ENCODE measurements around the gene LLPH.

Gene LLPH

GRCh38 chr12:66142826-66143225, 12.3 kb upstream of the LLPH start:
- DNase-seq (ENCODE audit: low read depth in 2 of 2), result no peak

GRCh38 chr12:66141299-66141698, 10.7 kb upstream of the LLPH start:
- DNase-seq (ENCODE audit: low read depth in 2 of 2), result no peak

GRCh38 chr12:66140731-66141130, 10.2 kb upstream of the LLPH start:
- DNase-seq (ENCODE audit: low read depth in 2 of 2), result no peak

GRCh38 chr12:66139328-66139727, 8.8 kb upstream of the LLPH start:
- DNase-seq (ENCODE audit: low read depth in 2 of 2), result no peak

GRCh38 chr12:66137937-66138336, 7.4 kb upstream of the LLPH start:
- no peak for DNase-seq (ENCODE audit: low read depth in 2 of 2)

GRCh38 chr12:66132408-66132807, 1.9 kb upstream of the LLPH start:
- DNase-seq (ENCODE audit: low read depth in 2 of 2), result peak; percentile 59 to 62

- DNase-seq (ENCODE audit: low read depth in 2 of 2), result no peak
Measured at GRCh38 chr12:66131067-66131688, 628 bp upstream of the LLPH start.

- no peak for DNase-seq (ENCODE audit: low read depth in 2 of 2)
Measured at GRCh38 chr12:66129934-66130266, 650 bp downstream of the LLPH start.

GRCh38 chr12:66127650-66128049, 2.9 kb downstream of the LLPH start:
- no peak for DNase-seq (ENCODE audit: low read depth in 2 of 2)

- DNase-seq (ENCODE audit: low read depth in 2 of 2), result no peak
Measured at GRCh38 chr12:66120477-66120876, 10.1 kb downstream of the LLPH start.

- DNase-seq (ENCODE audit: low read depth in 2 of 2), result no peak
Measured at GRCh38 chr12:66119870-66120241, 10.7 kb downstream of the LLPH start.

- no peak for DNase-seq (ENCODE audit: low read depth in 2 of 2)
Measured at GRCh38 chr12:66119229-66119869, 11.2 kb downstream of the LLPH start.

GRCh38 chr12:66118240-66118891, 12.2 kb downstream of the LLPH start:
- DNase-seq (ENCODE audit: low read depth in 2 of 2), result no peak

GRCh38 chr12:66117242-66117641, 13.3 kb downstream of the LLPH start:
- no peak for DNase-seq (ENCODE audit: low read depth in 2 of 2)

GRCh38 chr12:66115071-66115600, 15.4 kb downstream of the LLPH start:
- DNase-seq (ENCODE audit: low read depth in 2 of 2), result no peak

GRCh38 chr12:66113471-66113870, 17.1 kb downstream of the LLPH start:
- DNase-seq (ENCODE audit: low read depth in 2 of 2), result no peak

- no peak for DNase-seq (ENCODE audit: low read depth in 2 of 2)
Measured at GRCh38 chr12:66111605-66112004, 18.9 kb downstream of the LLPH start.

GRCh38 chr12:66109056-66109455, 21.5 kb downstream of the LLPH start:
- no peak for DNase-seq (ENCODE audit: low read depth in 2 of 2)

GRCh38 chr12:66108386-66108785, 22.2 kb downstream of the LLPH start:
- DNase-seq (ENCODE audit: low read depth in 2 of 2), result no peak

- peak; percentile 86 for DNase-seq (ENCODE audit: low read depth in 2 of 2)
Measured at GRCh38 chr12:66107451-66107915, 23.1 kb downstream of the LLPH start.

GRCh38 chr12:66103016-66103913, 27.3 kb downstream of the LLPH start:
- DNase-seq (ENCODE audit: low read depth in 2 of 2), result no peak

Data from fibroblast of skin of left biceps (primary cell).